GM06990 (cell line): ENCODE results near the gene RHOB.

Experiments used
- DNase-seq: peaks from one replicate; pipeline ENCODE4 v3.0.0-alpha.2; 2011; ENCODE audit not compliant: insufficient read length; ENCODE audit errors: extremely low read depth
- H3K27me3 ChIP-seq: replicated peaks from 2 replicates; pipeline ENCODE4 v1.6.0; 2011; ENCODE audit warnings: low read length; ENCODE audit not compliant: control insufficient read depth, insufficient read depth
- H3K36me3 ChIP-seq: 2 replicates; pipeline ENCODE4 v1.5.1; 2011; ENCODE audit warnings: low read length; ENCODE audit not compliant: control insufficient read depth, insufficient read depth
- H3K4me3 ChIP-seq: replicated peaks from 2 replicates; pipeline ENCODE4 v1.5.1; 2011; ENCODE audit warnings: low read depth, mild to moderate bottlenecking, control low read depth, low read length
- TF ChIP-seq, protein P1 (sequence below): IDR thresholded peaks from 2 replicates; pipeline ENCODE4 v1.5.1; 2011; ENCODE audit warnings: low read length, control low read depth, mild to moderate bottlenecking, inconsistent platforms; ENCODE audit not compliant: insufficient read depth, poor library complexity, severe bottlenecking

The RHOB gene

DNA sequence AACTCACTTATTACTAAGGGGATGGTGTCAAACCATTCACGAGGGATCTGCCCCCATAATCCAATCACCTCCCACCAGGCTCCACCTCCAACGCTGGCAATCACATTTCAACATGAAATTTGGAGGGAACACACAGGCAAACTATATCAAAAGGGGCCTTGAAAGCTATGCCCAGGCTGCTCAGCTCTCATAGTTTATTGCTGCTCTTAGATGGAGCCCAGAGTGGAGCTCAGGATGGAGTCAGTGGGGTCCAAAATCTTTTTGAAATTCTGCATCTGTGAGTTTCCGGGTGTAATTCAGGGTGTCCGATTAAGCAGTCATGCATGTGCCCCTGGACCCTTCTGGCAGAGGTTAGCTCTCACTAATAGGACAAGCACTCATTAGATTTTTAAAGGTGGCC, 24.3 kb downstream of the RHOB start:
- TF ChIP-seq, protein P1, sequence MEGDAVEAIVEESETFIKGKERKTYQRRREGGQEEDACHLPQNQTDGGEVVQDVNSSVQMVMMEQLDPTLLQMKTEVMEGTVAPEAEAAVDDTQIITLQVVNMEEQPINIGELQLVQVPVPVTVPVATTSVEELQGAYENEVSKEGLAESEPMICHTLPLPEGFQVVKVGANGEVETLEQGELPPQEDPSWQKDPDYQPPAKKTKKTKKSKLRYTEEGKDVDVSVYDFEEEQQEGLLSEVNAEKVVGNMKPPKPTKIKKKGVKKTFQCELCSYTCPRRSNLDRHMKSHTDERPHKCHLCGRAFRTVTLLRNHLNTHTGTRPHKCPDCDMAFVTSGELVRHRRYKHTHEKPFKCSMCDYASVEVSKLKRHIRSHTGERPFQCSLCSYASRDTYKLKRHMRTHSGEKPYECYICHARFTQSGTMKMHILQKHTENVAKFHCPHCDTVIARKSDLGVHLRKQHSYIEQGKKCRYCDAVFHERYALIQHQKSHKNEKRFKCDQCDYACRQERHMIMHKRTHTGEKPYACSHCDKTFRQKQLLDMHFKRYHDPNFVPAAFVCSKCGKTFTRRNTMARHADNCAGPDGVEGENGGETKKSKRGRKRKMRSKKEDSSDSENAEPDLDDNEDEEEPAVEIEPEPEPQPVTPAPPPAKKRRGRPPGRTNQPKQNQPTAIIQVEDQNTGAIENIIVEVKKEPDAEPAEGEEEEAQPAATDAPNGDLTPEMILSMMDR: no peak
- Histone ChIP-seq H3K27me3 (no peaks in the 10 kb centered on the region), H3K4me3 (no peak overlapping the region)

DNA sequence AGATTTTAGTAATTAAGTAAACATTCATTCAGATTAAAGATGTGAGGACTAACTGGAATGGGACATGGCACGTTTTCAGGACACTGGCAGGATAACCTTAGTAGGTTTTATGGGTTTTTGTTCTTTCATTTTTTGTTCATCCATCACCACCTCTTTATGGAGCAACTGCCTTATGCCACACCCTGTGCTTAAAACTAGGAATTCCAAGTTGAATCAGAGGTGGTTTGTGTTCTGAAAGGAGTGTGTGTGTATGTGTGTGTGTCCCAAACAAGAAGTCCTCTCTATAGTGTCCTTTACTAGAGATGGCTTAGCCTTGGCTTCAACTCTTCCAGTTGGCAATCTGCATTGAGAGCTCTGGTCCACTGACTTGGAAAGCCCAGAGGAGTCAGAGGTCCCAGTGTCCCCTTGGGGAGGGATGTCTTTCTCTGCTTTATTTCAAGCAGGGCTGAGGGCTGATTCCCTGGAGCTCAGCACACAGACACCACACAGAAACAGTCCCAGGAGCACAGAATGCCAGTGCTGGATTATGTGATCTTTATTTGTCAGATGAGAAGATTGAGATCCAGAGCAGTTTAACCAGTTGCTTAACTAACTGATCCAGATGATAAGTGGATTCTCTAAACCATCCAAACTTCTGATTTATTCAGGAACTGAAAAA, 25.2 kb downstream of the RHOB start:
- H3K27me3 ChIP-seq: no peaks in the 10 kb centered on the region
- DNase-seq: no peak
- H3K36me3 ChIP-seq: no peaks in the 10 kb centered on the region
- H3K4me3 ChIP-seq: no peak overlapping the region
- TF ChIP-seq, protein P1: no peak

More for the DNA sequence above, 24.3 kb downstream of the RHOB start:
- H3K36me3 ChIP-seq: no peaks in the 10 kb centered on the region
- DNase-seq: no peak

DNA sequence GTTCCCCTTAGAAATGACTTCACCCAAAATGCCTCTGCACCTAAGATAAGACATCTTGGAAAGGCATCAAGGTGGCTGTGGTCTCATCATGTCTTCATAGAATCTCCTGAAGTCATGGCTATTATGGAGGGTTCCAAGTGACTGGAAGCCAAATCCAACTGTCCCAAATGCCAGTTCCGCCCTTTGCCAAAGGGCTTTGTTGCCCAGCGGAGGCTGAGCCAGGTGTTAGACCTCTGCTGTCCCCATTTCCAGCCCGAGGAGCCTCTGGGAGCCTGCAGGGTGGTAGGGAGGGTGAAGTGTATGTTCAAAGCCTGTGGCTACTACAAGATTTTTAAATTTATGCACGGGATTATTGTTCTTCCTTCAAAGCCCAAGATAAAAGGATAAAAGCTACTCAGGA, 25.7 kb downstream of the RHOB start:
- DNase-seq: no peak
- H3K4me3 ChIP-seq: no peak overlapping the region
- no peaks in the 10 kb centered on the region for H3K36me3 ChIP-seq
- H3K27me3 ChIP-seq: no peaks in the 10 kb centered on the region
- TF ChIP-seq, protein P1: no peak

DNA sequence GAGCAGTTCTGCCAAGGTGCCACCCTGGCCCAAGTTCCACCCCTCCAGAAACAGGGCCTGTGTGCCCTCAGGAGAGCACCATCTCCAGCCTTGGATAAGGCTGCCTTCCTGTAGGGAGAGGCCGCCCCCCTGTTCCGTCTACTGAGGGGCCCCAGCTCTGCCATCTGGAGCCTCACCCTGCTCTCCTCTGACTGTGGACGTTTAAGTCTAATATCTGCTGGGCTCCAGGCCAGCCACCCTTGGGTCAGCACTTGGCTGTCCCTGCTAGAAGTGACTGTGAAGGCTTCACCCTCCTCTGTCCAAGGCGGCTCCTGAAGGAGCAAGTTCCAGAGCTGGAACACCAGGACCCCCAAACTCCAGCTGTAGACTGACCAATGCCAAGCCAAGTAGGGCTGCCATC, 26.3 kb downstream of the RHOB start:
- no peaks in the 10 kb centered on the region for H3K36me3 ChIP-seq
- H3K4me3 ChIP-seq: no peak overlapping the region
- no peak for DNase-seq
- no peaks in the 10 kb centered on the region for H3K27me3 ChIP-seq
- TF ChIP-seq, protein P1: no peak

DNA sequence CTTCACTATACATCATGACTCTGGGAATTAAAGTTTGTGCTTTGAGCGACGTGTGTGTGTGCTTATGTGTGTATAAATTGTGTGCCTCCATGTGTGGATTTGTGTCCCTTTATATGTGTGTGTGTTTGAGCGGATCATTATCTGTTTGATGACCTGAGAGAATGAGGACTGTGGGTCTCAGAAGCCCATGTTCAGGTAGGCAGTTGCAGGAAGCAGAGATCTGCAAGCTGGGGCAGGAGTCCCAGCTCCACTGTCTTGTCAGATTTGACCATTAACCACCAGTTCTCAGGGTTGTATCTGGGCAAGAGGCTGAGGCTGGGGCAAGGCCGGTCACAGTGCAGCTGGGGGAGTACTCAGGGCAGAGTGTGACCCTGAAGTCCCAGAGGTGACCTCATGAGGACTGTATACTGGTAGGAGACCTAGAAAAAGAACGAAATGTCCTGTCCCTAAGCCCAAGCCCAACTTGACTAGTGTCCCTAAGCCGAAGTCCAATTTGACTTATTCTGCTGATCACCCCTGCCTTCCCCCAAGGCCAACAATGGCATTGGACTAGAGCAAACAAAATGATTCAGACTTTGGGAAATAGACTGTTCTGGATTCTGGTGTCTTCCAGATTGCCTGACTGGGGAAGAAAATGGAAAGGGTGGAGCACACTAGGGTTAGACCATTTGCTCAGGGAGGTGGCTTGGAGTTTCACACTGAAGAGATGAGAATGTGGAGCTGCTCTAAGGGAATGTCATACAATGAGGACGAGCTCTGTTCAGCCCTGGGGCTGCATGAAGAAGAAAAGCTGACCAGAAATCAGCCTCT, 28.1 kb downstream of the RHOB start:
- Histone ChIP-seq H3K36me3 (no peaks in the 10 kb centered on the region), H3K4me3 (no peak overlapping the region), H3K27me3 (no peaks in the 10 kb centered on the region)
- DNase-seq: no peak
- TF ChIP-seq, protein P1: no peak

DNA sequence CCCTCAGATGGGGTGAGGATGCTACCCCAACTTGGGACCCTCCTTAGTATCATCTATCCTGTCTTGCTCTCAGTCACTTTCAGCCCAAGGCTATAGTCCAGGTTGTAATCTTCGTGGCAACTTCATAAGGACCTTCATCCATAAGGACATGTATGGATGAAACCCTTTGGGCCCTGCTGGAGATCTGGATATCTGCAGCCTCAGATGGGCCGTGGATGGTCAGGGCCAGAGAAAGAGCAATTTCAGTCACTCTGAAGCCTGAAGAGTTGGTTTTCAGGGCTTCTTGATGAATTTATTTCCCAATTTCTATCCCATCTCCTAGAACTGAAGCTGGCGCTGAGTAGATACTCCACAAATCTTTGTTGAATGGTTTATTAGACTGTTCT, 28.7 kb downstream of the RHOB start:
- no peak for DNase-seq
- no peaks in the 10 kb centered on the region for H3K36me3 ChIP-seq
- H3K4me3 ChIP-seq: no peak overlapping the region
- H3K27me3 ChIP-seq: no peaks in the 10 kb centered on the region
- TF ChIP-seq, protein P1: no peak
